ENCODE results near the gene POU3F3.

- TF ChIP-seq CTCF (IDR thresholded peaks at IDR 0.05) (no peak), POLR2A (IDR thresholded peaks at IDR 0.05) (no peak)
Observed at GRCh38 chr2:104852090-104852666, 1.7 kb upstream of the POU3F3 start.
